ENCODE data around the gene HTR1B. TPM values are rescaled to one million over a fixed set of nuclear protein-coding genes. Genes with fewer than 3 reads are reported as not detected.

HTR1B gene
- total RNA-seq (ENCODE audit: low replicate concordance) = 1.9 and 5.5 TPM in 2 replicates
- long read RNA-seq = 0 reads

GRCh38 chr6:77463308-77463860 is at the start of gene HTR1B:
TSS of gene HTR1B (minus strand) at chr6:77463491. CDS start at chr6:77463403, 88 bp downstream.
- Mint-ChIP-seq H3K27me3 (peaks cover 89% of the 10 kb centered on the region), H3K4me1 (ENCODE audit: unreplicated experiment) (peaks cover 17% of the 10 kb centered on the region), H3K9me3 (no peaks in the 10 kb centered on the region), H3K36me3 (no peaks in the 10 kb centered on the region), H3K27ac (peak within 1 kb of the TSS; percentile 55), H3K4me3 (peak within 1 kb of the TSS; percentile 93)
- no peak for TF ChIP-seq CTCF (conservative IDR thresholded peaks at IDR 0.05)
- no peak for DNase-seq (ENCODE audit: extremely low spot score, unreplicated experiment)

- Mint-ChIP-seq H3K4me1 (ENCODE audit: unreplicated experiment) (no peaks in the 10 kb centered on the region), H3K36me3 (no peaks in the 10 kb centered on the region), H3K27ac (no peak overlapping the region), H3K27me3 (no peaks in the 10 kb centered on the region), H3K4me3 (no peak overlapping the region), H3K9me3 (peaks cover 7% of the 10 kb centered on the region)
- TF ChIP-seq CTCF (conservative IDR thresholded peaks at IDR 0.05) = no peak
- no peak for DNase-seq (ENCODE audit: extremely low spot score, unreplicated experiment)
These were observed 49.3 kb upstream of the HTR1B start for GRCh38 chr6:77512554-77512953.

- Mint-ChIP-seq H3K27me3 (peaks cover 3% of the 10 kb centered on the region), H3K27ac (no peak overlapping the region), H3K9me3 (peaks cover 7% of the 10 kb centered on the region), H3K4me3 (no peak overlapping the region), H3K36me3 (no peaks in the 10 kb centered on the region), H3K4me1 (ENCODE audit: unreplicated experiment) (no peaks in the 10 kb centered on the region)
- TF ChIP-seq CTCF (conservative IDR thresholded peaks at IDR 0.05) = no peak
- DNase-seq (ENCODE audit: extremely low spot score, unreplicated experiment) = no peak
These were observed 48.6 kb upstream of the HTR1B start for GRCh38 chr6:77511860-77512259.

GRCh38 chr6:77502981-77503380 is 39.7 kb upstream of the HTR1B start:
- no peak overlapping the region for H3K4me3 Mint-ChIP-seq

GRCh38 chr6:77492530-77492929 is 29.2 kb upstream of the HTR1B start:
- Mint-ChIP-seq H3K9me3 (no peaks in the 10 kb centered on the region), H3K27ac (no peak overlapping the region), H3K36me3 (no peaks in the 10 kb centered on the region), H3K4me1 (ENCODE audit: unreplicated experiment) (no peaks in the 10 kb centered on the region), H3K4me3 (no peak overlapping the region), H3K27me3 (no peaks in the 10 kb centered on the region)
- no peak for DNase-seq (ENCODE audit: extremely low spot score, unreplicated experiment)
- TF ChIP-seq CTCF (conservative IDR thresholded peaks at IDR 0.05) = no peak

More at GRCh38 chr6:77502981-77503380, 39.7 kb upstream of the HTR1B start:
- DNase-seq (ENCODE audit: extremely low spot score, unreplicated experiment) = no peak
- Mint-ChIP-seq H3K36me3 (no peaks in the 10 kb centered on the region), H3K27ac (no peak overlapping the region), H3K27me3 (peaks cover 5% of the 10 kb centered on the region), H3K9me3 (no peaks in the 10 kb centered on the region), H3K4me1 (ENCODE audit: unreplicated experiment) (no peaks in the 10 kb centered on the region)
- TF ChIP-seq CTCF (conservative IDR thresholded peaks at IDR 0.05) = no peak

Measured in type B pancreatic cell (in vitro differentiated cells).